AG09319 (cell line): ENCODE data around the gene GAL3ST2.
"Not testable (repeated sequence)": the region's sequence is repeated elsewhere in the genome, so short reads cannot be mapped to it uniquely, and the experiment has no call there.

Experiments
- DNase-seq: peaks from one replicate; pipeline ENCODE4 v3.0.0-alpha.2; 2010; ENCODE audit warnings: low read depth; ENCODE audit errors: extremely low read depth
- CTCF ChIP-seq: IDR thresholded peaks from 2 replicates; pipeline ENCODE4 v1.5.1; 2011; ENCODE audit warnings: low read depth, mild to moderate bottlenecking, inconsistent platforms, low read length, moderate library complexity

The GAL3ST2 gene

GRCh38 chr2:241827394-241827793, 50.8 kb downstream of the GAL3ST2 start:
- no peak for DNase-seq
- TF ChIP-seq CTCF: no peak

GRCh38 chr2:241833101-241833663, 56.6 kb downstream of the GAL3ST2 start:
- TF ChIP-seq CTCF: no peak
- no peak for DNase-seq

GRCh38 chr2:241833756-241834526, 57.3 kb downstream of the GAL3ST2 start:
- DNase-seq: not testable (repeated sequence)

- TF ChIP-seq CTCF: no peak
- DNase-seq: no peak
Measured at GRCh38 chr2:241834527-241835210, 58.0 kb downstream of the GAL3ST2 start.

GRCh38 chr2:241835611-241836010, 59.0 kb downstream of the GAL3ST2 start:
- no peak for TF ChIP-seq CTCF
- DNase-seq: no peak

GRCh38 chr2:241836292-241836691, 59.7 kb downstream of the GAL3ST2 start:
- TF ChIP-seq CTCF: no peak
- DNase-seq: no peak

- TF ChIP-seq CTCF: no peak
- no peak for DNase-seq
Measured at GRCh38 chr2:241837197-241837965, 60.8 kb downstream of the GAL3ST2 start.
